T-helper 2 cell (primary cell): Measurements from ENCODE around the gene CFAP44.
A peak's percentile ranks its signal among the peaks of the same experiment; 100 is the strongest.
"Not testable (repeated sequence)": the region's sequence is repeated elsewhere in the genome, so short reads cannot be mapped to it uniquely, and the experiment has no call there.

Source experiments
- DNase-seq, 5 experiments: peaks; one replicate each; pipeline versions ENCODE4 v3.0.0 to v3.0.0-alpha.2; 2012 to 2022
- total RNA-seq, 2 donors: gene quantifications; one replicate each; lab custom pipeline; 2026; lab: John Stamatoyannopoulos, UW

Gene CFAP44, protein sequence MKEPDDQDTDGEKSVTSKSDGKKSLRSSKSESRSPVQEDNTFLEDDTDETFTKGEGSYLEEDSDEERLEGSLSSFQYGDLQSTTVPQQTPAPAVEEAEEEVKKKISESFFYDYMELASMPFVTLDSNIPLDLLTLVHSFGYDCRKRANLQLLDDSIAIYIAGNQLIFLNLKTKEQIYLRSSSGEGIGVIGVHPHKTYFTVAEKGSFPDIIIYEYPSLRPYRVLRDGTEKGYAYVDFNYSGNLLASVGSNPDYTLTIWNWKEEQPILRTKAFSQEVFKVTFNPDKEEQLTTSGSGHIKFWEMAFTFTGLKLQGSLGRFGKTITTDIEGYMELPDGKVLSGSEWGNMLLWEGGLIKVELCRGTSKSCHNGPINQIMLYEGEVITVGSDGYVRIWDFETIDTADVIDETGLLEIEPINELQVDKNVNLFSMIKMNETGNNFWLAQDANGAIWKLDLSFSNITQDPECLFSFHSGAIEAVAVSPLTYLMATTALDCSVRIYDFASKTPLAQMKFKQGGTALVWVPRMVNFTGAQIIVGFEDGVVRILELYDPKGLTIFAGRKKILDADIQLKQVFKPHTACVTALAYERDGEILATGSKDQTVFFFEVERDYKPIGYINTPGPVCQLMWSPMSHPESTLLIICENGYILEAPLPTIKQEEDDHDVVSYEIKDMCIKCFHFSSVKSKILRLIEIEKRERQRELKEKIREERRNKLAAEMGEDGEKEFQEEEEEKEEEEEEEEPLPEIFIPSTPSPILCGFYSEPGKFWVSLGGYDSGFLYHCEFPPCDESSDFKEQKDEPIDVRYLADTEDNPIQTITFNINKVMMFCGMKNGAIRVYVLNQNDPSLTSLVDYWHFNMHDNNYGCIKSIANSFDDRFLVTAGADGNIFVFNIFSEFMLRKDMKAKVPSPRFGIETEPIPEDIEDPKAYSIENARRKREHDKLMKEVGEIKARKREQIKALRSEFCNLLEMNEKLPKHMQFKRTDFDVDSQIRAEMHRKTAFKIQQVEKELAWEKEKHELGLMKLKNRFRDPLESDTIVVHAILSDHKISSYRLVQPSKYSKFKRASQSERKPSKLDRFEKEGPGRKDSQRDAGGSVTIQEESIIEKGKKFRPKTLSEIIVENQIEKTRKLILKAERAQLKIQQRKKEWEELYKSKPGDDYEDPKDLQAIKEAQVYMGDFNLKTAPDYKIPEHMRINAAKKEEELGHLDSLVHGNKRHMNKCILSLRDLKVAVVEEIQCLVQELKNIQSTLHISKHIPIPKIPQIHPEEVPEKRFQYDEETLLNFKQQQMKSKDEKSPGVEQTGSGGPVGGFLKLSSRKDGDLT (N-terminal part only)
- 12.2 to 14.0 reads per million in 2 donors for total RNA-seq

- peak; percentile 12 to 46 (median 30) for DNase-seq
Observed at GRCh38 chr3:113441051-113441770, at the start of gene CFAP44. TSS of gene CFAP44 (minus strand) at chr3:113441493. CDS start at chr3:113433664, 7,829 bp downstream.

GRCh38 chr3:113485161-113485609 lies 43.9 kb upstream of the CFAP44 start:
- DNase-seq = peak in 3 of 5 experiments; percentile 6 to 63 (median 38)

GRCh38 chr3:113468539-113468938 lies 27.2 kb upstream of the CFAP44 start:
- DNase-seq = no peak

- no peak for DNase-seq
Observed at GRCh38 chr3:113461488-113461887, 20.2 kb upstream of the CFAP44 start.

GRCh38 chr3:113458554-113458953 lies 17.3 kb upstream of the CFAP44 start:
- not testable (repeated sequence) for DNase-seq

GRCh38 chr3:113455446-113455845 lies 14.2 kb upstream of the CFAP44 start:
- no peak for DNase-seq

GRCh38 chr3:113454630-113455029 lies 13.3 kb upstream of the CFAP44 start:
- DNase-seq = peak in 1 of 5 experiments; percentile 91

- DNase-seq = no peak
Observed at GRCh38 chr3:113454057-113454456, 12.8 kb upstream of the CFAP44 start.

DNA sequence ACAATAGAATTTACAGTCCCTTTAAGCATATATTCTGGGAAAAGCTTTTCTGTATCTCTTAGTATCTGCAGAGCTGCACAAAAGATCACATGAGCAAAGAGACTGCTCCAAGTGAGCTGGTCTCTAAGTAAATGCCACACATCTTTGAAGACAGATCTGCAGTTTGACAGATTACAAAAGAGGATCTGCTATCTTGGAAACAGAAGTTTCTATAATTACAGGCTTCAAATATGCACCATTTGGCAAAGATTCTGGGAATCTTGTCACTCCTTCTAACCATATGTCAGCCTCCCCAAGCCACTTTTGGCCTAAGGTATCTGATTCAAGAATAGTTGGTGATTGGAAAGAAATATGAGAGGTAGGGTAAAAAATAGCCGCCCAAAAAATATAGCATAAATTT lies 9.6 kb upstream of the CFAP44 start:
- no peak for DNase-seq

- no peak for DNase-seq
Observed at GRCh38 chr3:113439606-113440005, 1.7 kb downstream of the CFAP44 start.

- no peak for DNase-seq
Observed at GRCh38 chr3:113438224-113438623, 3.1 kb downstream of the CFAP44 start.

DNA sequence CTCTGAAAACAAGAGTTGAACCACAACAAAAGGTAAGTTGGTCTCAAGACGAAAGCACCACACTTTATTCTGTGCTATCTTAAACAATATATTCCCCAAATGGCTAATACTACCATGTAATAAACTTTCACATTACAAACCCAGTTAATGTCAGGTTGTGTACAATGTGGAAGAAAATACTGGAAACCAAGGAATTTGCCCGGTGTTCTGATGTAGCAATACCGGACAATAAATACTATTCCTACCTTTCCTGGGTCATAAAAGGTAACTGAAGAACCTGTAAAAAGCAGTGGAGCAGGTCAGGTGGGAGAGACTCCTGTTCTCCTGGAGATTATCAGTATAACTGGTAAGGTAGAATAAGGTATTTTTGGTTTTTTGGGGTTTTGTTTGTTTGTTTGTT lies 3.9 kb downstream of the CFAP44 start:
- no peak for DNase-seq

DNA sequence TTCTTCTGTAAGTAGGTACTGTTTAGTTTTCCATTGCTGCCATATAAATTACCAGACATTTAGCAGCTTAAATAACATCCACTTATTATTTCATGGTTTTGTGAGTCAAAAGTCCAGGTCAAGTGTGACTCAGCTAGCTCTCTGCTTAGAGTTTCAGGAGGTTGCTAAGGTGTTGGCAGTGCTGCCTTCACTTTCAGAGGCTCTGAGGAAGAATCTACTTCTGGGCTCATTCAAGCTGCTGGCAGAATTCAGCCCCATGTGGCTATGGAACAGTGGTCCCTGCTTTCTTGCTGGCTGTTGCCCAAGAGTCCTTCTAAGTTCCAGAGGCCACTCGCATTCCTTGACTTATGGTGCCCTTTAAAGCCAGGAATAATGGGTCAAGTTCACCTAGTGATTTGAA lies 4.5 kb downstream of the CFAP44 start:
- DNase-seq = peak in 1 of 5 experiments; percentile 22

DNA sequence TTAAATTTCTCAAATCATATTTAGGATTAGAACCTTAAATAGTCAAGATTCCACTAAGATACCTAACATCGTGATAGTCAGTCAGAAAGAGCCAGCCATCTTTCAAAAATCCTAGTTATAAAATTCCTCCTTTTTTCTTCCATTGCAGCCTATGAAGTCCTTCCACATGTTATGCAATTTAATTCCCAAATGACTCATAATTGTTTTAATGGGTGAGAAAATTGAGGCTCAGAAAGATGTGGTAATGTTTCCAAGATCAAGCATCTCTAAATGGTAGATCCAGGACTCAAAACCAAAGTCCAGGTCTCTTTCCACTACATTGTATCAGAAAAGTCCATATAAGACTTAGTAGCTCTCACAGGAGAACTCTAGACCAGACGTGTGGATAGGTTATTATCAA lies 9.5 kb downstream of the CFAP44 start:
- DNase-seq = no peak

GRCh38 chr3:113428581-113428980 lies 12.7 kb downstream of the CFAP44 start:
- DNase-seq = no peak

DNA sequence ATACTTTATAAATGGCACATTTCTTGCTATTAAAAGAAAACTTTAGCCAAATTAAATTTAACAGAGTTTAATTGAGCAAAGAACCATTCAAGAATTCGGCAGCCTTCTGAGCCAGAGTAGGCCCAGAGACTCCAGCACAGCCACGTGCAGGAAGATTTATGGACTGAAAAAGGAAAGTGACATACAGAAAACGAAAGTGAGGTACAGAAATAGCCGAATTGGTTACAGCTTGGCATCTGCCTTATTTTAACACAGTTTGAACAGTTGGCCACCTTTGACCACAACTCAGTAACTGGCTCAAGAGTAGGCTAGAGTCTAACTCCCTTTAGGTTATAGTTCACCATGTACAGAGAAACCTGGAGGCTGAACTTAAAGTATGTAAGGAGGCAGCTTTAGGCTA lies 17.6 kb downstream of the CFAP44 start:
- DNase-seq = no peak

DNA sequence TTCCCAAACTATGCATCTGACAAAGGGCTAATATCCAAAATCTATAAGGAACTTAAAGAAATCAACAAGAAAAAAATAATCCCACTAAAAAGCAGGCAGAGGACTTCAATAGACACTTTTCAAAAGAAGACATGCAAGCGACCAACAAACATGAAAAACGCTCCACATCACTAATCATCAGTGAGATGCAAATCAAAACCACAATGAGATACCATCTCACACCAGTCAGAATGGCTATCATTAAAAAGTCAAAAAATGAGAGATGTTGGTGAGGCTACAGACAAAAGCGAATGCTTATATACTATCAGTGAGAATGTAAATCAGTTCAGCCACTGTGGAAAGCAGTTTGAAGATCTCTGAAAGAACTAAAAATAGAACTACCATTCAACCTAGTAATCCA lies 20.2 kb downstream of the CFAP44 start:
- peak in 1 of 5 experiments; percentile 30 for DNase-seq

DNA sequence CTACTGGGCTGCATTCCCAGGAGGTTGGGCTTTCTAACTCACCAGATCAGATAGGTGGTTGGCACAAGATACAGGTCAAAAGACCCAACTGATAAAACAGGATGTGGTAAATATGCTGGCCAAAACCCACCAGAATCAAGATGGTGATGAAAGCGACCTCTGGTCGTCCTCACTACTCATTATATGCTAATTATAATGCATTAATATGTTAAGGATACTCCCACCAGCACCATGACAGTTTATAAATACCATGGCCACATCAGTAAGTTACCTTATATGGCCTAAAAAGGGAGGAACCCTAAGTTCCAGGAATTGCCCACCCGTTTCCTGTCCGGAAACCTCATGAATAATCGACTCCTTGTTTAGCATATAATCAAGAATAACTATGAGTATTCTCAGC lies 31.6 kb downstream of the CFAP44 start:
- no peak for DNase-seq

DNA sequence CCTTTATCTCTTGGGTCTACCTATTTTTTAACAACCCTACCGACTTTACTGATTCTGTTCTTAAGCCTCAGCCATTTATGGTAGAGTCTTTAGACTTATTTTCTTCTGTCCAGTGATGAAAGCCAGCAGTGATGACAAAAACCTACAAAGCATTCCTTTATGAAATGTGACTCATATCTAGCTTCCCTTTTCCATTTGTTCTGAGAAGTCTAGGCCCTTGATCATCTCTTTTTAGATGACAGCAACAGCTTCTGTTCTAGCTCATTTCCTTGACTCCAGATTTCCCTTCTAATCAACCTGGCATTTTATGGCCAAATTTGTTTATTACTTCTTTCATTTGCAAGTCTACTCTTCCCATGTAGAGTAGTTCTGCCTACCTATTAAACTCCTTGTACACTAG lies 36.1 kb downstream of the CFAP44 start:
- no peak for DNase-seq

DNA sequence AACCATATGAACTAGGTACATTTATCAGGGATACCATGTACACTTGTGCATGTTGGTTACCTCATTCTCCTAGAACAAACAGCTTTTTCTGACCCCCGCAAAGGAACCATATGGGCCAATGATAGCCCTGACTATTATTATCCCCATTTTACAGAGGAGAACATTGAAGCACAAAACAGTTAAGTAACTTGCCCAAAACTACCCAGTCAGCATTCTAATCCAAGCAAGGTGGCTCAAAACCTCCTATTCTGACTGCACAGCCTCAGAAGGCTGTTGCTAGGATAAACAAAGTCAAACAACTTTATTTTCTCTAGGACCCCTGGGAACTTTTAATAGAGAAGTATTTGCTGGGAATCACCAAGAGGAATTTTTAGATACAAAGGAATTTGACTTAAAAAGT lies 36.7 kb downstream of the CFAP44 start:
- DNase-seq = no peak
